ENCODE results near the gene PPP1R1B. TPM values are rescaled to one million over a fixed set of nuclear protein-coding genes. Genes with fewer than 3 reads are reported as not detected.

PPP1R1B gene
- total and polyA plus RNA-seq, 9 of the 15 experiments (the other 6 are each of a cell fraction or from before 2014, with no cell fraction given): 0.07 to 0.18 (median 0.10) TPM; not detected in 4

- TF ChIP-seq RREB1 (CRISPR knock-in tag; IDR thresholded peaks at IDR 0.05) (0 out of 2 replicates have a peak, but pooled peaks have one; percentile 32), YY1 (IDR thresholded peaks at IDR 0.05; ENCODE audit: borderline replicate concordance in 1 of 3, control insufficient read depth in 1 of 3, extremely low read depth in 1 of 3, insufficient read depth in 3 of 3, insufficient read length in 1 of 3, insufficient replicate concordance in 2 of 3, low read depth in 1 of 3, low read length in 2 of 3) (no peak)
Measured at GRCh38 chr17:39634384-39634871, 7.7 kb downstream of the PPP1R1B start (continued).
